AG08395 (cell line): Measurements from ENCODE around the gene WWC2.

Experiments
- DNase-seq: peaks from one replicate; pipeline ENCODE4 v3.0.0; 2012; ENCODE audit warnings: mixed read lengths, low spot score

WWC2 gene

DNA sequence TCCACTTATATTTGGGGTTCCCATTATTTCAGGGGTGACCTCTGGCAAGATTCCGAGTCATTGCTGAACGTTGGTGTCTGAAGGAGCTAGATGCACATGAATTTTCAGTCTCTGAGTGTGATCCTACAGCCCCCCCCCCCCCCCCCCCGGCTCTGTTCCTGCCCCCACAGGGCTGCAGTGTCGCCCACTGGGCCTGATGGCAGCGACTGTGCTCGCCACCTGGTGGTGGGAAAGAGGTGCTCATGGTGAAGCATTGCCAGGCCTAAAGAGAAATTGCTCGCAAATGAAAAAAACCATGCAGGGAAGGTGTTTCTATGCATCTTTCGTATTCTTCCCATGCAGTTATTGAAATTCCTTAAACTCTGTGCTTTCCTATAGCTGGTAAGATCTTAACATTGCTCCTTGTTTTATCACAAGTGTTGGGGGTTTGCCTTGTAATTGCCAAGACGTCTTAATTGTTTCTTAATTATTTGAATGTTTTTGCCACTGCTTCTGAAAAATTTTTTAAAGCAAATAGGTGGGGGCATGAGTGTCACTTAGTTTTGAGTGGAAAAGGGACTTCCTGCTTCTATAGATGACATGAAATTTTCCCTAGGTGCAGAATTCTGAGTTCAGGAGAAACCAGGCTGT, 157.8 kb downstream of the WWC2 start:
- peak; percentile 73 for DNase-seq

DNA sequence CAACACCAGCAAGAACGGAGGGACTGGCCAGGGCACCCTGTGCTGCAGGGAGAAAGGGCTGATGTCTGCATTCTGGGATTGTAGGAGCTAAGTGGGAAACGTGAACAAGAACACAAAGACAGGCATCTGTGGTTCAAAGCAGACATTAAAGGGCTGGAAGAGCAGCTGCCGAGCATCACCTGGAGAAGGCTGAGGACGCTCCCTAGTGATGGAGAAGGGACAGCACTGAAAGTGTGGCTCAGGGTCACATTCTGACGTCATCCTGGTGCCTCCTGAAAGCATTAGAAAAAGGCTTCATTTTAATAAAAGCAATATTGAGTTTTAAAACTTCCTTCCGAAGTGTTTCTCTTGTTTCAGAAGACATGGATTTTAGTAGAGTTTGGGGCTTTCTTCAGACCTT, 158.8 kb downstream of the WWC2 start:
- no peak for DNase-seq

DNA sequence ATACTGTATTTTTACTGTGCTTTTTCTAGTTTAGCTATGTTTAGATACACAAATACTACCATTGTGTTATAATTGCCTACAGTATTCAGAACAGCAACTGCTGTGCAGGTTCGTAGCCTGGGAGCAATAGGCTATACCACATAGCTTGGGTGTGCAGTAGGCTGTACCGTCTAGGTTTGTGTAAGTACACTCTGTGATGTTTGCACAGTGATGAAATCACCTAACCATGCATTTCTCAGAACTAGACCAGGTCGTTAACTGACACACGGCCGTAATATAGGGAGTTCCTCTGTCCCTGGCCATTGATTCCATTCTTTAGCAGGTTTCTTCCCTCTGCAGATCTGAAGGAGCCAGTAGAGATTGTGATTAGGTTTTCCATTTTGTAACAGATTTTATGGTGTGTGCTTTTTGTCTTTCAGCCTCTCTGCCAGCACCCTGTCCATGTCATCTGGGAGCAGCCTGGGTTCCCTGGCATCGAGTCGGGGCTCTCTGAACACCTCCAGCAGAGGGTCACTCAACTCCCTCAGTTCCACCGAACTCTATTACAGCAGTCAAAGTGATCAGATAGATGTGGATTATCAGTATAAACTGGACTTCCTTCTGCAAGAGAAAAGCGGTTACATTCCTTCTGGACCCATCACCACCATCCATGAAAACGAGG, 161.6 kb downstream of the WWC2 start:
- DNase-seq, result no peak

GRCh38 chr4:183261953-183262775, 163.1 kb downstream of the WWC2 start:
- peak; percentile 78 for DNase-seq

- DNase-seq, result no peak
Measured at GRCh38 chr4:183262776-183263100, 163.7 kb downstream of the WWC2 start.

DNA sequence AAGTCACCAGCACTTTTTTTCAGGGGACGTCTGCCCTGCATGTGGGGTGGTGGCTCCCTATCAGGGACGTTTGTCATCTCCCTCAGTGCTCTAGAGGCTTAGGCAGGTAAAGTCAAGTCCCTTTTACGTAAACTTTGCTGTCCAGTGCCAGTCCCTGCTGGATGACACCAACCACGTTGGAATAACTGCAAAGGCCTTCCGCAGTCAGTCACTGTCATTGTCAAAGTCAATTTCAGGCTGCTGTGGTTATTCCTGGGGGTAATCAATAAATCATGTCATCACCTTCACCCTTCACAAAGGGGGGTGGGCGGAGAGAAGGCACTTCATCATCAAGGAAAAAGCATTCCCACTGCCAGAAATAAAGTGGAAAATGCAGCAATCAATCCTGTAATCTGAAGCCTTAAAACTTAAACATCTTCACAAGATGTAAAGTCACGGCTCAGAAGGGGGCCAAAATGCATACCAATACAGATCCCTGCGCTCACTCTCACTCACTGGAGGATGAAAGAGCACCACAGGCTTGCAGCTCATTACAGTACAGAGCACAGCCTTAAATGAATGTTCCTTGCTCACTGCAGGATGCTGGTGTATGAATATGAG, 164.8 kb downstream of the WWC2 start:
- DNase-seq, result no peak

- peak; percentile 56 for DNase-seq
Measured at GRCh38 chr4:183264614-183265013, 165.6 kb downstream of the WWC2 start.

DNA sequence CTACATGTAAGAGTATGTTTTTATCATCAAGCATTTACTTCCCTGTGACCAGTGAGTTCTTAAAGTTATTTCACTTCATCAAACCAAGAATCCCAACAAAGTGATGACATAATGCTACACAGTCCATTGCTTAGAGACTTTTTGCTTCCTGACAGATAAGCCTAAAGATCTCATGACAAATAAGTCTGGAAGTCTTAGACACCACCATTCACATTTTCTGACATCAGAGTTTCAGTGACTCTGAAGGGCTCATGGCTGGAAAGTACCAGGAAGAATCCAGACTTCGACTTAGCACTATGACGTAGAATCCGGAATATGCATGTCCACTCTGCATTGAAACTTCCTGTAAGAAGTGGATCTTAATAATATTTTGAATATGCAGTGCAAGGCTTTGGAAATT, 167.3 kb downstream of the WWC2 start:
- DNase-seq, result no peak

GRCh38 chr4:183268556-183268955, 169.5 kb downstream of the WWC2 start:
- DNase-seq, result no peak

GRCh38 chr4:183272384-183272783, 173.3 kb downstream of the WWC2 start:
- no peak for DNase-seq

DNA sequence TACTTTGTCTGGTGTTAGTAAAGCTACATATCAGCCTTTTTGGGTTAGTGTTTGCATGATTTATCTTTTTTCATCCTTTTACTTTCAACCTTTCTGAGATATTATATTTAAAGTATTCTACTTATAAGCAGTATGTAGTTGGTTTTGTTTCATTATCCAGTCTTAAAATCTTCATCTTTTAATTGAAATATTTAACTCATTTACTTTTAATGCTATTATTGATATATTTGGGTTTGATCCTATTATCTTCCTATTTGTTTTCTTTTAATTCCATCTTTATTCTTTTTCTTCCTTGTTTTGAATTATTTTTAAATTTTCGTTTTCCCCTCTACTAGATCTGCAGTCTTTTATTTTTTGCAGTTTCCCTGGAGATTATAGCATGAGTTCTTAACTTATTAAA, 177.0 kb downstream of the WWC2 start:
- no peak for DNase-seq

DNA sequence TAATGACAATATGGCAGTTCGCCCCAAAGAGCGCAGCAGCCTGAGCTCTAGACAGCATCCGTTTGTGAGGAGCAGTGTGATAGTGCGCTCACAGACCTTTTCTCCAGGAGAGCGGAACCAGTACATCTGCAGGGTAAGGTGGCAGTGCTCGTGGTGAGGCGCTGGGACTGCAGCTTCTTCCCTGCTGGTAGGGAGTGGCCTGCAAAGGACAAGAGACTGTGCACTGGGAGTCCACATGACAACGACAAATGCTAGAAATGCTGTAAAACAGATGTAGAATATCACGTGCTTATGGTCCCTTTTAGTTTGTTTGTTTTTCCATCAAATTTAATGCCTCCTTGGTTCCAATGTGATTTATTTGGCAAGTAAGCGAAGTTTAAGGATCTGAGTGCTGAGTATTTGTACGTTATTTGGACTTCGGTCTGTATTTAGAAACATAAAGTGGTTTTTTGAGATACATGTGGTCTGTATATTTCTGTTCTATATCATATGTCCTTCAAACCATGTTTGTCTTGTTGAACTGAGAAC, 185.3 kb downstream of the WWC2 start:
- DNase-seq, result no peak

- DNase-seq, result peak; percentile 66
Measured at GRCh38 chr4:183284965-183285364, 185.9 kb downstream of the WWC2 start.

- DNase-seq, result no peak
Measured at GRCh38 chr4:183285886-183286285, 186.8 kb downstream of the WWC2 start.

DNA sequence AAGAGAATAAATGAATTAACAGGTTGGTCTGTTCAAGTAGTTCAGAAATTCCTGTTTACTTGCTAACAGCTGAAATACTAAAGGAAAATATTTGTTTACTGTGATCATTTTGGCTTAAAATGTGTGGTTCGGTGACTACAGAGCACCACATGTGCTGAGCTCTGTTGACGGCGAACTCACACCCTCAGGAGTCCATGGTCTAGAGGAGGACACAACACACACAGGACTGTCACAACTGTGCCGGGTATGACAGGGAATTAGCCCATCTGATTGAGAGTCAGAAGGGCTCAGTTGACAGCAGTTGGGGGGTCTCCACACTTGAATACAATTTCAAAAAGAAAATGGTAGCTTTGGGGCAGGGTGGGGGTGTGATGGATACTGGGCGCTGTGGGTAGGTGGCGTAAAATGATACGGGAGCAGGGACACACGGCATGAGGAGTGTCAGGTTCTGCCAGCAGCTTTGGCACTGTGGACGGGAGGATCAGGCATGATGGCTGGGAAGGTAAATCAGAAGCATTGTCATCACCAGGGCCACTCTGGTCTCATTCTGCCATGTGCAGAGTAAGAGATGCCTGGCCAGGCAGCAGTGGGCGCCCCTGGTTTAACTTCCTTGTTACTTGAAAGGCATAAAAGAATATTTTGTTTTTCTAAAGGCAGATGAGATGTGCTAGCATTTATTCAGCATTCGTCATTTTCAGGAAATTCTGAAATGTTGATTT, 187.7 kb downstream of the WWC2 start:
- no peak for DNase-seq

GRCh38 chr4:183287309-183287659, 188.2 kb downstream of the WWC2 start:
- no peak for DNase-seq

GRCh38 chr4:183287677-183288076, 188.6 kb downstream of the WWC2 start:
- no peak for DNase-seq

DNA sequence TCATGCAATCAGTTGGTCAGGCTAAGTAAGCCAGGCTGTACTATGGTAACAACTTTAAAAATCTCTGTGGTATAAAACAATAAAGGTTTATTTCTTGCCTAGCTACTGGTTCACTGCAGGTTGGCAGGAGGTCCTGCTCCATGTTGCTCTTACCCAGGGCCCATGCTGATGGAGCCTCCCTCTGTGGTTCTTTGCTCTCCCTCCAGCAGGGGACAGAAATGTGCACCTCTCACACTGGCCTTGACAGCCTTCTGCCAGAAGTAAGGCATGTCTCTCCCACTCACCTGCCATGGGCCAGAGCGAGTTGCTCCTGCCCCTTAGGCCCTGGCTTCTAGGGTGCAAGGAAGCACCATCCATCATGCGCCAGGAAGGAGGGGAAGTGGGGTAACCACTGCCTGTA, 189.9 kb downstream of the WWC2 start:
- no peak for DNase-seq

DNA sequence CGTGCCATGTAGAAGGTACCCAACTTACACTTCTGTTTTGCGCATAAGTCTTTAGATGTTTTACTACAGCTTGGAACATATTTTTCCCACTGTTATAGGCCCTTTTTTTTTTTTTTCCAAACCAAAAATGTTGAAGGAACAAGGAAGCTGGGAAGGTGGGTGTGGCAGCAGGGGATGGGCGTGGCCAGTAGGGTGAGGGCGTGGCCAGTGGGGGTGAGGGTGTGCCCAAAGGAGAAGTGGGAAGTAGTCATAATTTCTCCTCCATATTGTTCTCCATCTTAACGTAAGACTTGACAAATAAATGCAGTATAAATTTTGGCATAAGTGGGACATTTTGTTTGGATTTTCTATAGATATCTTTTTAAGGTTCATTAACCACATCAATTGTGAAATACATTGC, 190.6 kb downstream of the WWC2 start:
- peak; percentile 9 for DNase-seq

DNA sequence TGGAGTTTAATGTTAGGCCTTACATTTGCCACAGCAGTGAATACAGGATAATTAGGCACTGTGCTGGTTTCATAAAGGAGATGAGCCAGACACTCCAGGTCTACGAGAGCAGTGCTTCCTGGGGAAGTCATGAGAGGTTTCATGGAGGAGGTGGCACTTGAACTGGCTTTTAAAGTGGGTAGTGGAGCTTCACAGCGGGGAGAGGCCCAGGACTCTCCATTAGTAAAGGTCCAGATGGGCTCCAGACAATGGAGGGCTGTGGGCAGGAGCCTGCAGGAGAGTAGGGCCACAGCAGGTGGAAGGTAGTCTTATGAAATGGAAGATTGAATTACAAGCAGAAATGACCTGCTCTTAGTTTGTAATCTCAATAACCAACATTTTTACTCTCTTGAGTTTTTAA, 192.0 kb downstream of the WWC2 start:
- DNase-seq, result no peak

DNA sequence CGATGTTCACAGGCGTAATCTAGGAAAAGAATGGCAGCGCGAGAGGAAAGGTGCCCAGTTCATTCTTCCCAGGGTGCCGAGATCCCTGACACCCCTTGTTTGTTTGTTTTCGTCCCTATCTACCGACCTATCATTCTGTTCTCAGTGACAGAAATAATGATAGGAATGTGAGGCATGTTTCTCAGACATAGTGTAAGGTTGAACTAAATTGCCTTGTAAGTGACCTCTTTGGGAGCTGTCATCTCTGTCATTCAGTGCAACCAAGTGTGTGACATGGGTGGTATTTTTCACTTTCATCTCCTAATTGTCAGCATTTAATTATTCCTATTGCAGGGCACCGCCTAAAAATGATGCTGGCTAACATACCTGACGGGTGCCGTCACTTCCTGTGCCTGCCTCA, 196.7 kb downstream of the WWC2 start:
- no peak for DNase-seq

- DNase-seq, result no peak
Measured at GRCh38 chr4:183297675-183298074, 198.6 kb downstream of the WWC2 start.
